DMS114 treated with DMSO at 0.1 percent for 48 hours (cell line): ENCODE measurements around the gene CC2D1B.

Source experiments
- DNase-seq: peaks from one replicate; lab custom pipeline; 2025; ENCODE audit not compliant: unreplicated experiment; lab: John Stamatoyannopoulos, UW

CC2D1B gene

DNA sequence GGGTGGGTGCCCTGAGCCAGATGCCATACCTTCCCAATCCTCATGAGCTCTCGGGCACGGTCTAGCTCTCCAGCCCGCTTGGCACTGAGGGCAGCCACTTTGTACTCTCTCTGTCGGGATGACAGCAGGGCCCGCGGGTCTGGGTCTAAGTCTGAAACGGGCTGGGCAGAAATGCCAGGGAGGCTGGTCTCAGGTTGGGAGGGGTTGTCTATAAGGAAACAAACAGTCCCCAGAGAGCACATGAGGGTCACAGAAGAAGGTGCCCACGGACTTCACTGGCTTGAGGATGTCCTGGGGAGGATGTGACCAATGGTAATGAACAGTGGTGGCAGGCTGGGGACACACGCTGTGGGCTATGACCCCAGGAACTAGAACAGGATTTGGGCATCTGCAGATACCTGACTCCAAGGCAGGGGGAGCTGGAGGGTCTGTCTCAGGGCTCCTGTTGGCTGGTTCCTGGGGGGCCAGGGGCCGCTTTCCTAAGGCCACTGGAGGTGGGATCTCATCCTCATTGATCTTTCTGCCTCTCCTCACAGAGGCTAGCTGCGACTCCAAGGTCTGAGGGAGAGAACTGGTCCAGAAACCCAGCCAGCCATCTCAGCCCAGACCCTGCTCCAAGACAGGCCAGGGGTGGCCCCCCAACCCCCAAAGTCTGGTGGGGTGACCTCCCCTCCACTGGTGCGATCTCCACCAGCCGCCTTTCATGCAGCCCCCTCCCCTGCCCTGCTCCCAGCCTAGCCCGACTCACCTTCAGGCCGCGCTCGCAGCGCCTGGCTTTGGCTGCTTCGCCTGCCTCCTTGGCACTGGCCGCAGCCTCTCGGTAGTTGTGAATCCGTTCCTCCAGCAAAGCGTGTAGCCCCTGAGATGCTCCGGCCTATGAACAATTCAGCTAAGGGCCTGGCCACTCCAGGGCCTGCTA lies 6.1 kb downstream of the CC2D1B start:
- no peak for DNase-seq

DNA sequence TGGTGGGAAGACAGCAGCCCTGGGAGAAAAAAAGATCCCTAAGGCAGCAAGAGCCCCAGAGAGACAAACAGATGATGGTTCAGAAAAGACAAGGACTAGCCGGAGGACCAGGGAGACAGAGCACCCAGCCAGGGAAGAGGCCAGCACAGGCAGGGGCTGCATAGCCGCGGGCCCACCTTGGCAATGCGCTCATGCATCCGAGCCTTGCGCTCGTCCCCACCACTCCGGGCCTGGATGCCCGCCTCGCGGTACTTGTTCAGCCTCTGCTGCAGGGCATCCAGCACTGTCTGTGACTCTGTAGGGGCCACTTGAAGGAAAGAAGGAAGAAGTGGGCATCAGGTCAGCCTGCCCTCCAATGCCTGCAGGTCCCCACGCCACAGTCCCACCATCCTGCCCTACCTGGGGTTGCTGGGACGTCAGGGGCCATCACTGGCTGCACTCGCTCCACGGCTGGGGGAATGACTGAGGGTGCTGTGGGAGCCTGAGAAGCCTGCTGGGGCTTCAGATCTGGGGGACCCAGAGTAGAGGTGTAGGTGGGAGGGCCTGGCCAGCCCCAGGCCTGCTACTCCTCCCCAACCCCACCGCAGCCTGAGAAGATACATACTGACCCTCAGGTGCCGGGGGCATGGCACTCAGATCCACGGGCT lies 7.0 kb downstream of the CC2D1B start:
- DNase-seq = no peak

DNA sequence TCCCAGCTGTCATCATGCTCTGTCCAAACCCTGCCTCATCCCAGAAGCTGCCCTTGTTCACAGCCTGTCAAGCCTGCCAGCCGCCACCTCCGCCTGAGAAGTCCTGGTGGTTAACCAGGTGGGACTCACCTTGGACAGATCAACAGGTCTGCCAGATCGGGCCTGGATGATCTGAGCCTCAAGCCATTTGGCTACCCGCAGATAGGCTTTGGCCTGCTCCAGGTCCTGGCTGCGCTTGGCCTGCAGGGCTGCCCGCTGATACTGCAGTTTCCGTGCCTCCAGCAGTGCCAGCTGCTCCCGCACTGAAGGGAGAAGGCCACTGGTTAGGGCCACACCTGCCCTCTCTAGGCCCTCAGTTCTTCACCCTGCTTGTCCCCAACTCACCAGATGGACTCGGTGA lies 8.6 kb downstream of the CC2D1B start:
- no peak for DNase-seq

GRCh38 chr1:52356818-52357355 lies 9.1 kb downstream of the CC2D1B start:
- DNase-seq = no peak

DNA sequence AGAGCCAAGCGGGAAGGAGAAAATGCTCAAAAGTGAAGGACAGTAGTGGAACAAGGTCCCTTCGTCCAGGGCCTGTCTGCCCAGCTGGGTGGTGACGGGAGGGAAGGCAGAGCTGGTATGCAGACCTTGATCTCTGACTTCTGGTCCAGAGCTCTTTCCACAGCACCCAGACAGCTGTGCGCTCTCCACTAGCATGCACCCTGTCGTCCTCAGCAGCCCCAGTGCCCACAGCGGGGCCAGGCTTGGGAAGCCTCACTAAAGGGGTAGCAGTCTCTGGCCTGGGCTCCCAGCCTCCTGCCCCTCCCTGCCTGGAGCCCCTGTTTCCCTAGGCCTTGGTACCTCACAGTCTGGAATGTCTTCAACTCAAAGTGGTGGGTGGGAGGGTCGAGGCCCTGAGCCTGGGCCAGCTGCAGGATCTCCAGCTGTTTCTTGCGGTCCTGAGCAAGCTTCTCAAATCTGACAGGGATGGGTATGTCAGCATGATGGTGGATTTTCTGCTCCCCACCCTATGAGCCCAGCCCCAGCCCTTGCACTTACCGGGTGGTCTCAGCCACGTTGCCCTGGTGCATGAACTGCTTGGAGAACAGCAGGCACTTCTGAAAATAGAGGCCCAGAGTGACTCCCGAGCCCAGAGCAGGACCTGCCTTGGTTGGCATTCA lies 10.0 kb downstream of the CC2D1B start:
- no peak for DNase-seq

DNA sequence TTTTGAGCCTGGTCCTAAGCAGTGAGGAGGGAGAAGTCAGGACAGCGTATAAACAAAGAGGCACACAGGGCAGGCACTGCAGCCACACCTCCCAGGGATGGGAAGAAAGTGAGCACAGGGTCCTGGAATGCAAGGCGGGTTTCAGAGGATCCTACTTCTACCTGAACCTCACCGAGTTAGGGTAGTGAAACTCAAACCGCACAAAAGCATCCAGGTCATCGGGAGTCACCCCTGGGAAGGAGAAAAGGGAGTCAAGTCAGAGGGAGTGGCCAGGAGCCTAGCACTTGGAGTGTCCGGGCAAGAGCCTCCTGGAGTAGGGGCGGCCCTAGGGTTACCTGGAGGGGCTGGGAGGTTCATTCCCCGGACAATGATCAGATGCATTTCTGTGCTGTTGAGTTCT lies 10.6 kb downstream of the CC2D1B start:
- DNase-seq = no peak

DNA sequence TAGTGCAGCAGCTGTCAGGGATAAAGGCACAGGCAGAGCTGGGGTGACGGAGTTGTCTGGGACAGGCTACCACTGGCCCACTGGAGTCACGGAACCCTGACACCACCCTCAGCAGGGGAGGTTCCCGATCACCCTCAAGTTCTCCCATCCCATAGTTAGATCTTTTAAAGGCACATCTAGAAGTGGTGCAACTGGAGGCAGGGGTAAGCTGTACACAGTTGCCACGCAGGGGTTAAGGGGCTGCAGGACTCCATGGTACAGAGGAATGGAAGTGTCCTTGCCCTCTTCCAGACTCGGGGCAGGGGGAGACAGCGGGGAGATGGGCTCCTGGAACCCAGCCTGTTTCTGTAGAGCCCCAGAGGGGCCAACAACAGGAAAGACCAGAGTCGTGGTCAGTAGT lies 13.3 kb downstream of the CC2D1B start:
- DNase-seq = no peak

DNA sequence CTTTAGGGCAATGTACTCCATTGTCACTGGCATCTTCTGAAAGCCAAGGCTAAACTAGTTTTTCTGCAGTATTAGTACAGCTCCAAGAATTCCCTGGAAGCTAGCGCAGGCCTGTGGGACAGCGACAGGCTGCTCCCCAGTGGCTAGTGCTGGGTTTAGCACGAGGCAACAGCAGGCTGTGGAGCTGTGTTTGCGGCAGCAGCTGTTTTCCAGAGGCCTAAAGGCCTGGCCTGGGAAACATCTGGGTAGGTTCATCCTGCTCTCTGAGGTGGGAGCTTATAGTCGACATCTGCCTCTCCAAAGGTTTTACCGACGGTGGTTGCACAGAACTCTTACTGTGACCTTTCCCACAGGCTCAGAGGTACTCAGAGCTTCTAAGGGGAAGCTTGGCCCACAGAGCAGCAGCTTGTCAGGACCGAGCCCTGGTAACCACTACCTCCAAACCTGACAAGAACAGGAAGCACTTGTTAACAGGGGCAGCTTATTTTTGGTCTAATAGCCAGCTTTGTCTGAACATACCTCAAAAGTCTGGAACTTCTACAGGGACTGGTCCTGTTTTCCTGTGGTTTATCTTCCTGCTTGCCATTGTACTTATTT lies 17.2 kb downstream of the CC2D1B start:
- DNase-seq = peak; percentile 31

GRCh38 chr1:52346653-52347052 lies 19.4 kb downstream of the CC2D1B start:
- no peak for DNase-seq

DNA sequence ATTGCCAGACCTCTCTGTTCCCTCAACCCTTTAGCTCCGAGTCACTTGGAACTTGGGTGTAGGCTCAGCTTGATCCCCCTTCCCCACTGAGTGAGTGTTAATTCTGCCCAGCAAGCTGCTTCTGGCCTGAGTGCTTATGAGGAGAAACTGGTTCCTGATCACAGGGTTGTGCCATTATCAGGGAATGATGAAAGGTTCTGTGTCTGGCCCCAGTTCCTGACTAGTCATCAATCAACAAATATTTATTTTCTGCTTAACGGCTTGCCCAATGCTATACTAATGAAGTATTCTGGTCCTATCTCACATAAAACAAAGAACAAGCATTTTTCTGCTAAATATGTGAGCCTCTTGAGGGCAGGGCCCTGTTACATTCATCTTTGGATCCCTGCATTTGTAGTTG lies 20.8 kb downstream of the CC2D1B start:
- DNase-seq = no peak

- no peak for DNase-seq
These were observed 22.0 kb downstream of the CC2D1B start for GRCh38 chr1:52343979-52344378.

DNA sequence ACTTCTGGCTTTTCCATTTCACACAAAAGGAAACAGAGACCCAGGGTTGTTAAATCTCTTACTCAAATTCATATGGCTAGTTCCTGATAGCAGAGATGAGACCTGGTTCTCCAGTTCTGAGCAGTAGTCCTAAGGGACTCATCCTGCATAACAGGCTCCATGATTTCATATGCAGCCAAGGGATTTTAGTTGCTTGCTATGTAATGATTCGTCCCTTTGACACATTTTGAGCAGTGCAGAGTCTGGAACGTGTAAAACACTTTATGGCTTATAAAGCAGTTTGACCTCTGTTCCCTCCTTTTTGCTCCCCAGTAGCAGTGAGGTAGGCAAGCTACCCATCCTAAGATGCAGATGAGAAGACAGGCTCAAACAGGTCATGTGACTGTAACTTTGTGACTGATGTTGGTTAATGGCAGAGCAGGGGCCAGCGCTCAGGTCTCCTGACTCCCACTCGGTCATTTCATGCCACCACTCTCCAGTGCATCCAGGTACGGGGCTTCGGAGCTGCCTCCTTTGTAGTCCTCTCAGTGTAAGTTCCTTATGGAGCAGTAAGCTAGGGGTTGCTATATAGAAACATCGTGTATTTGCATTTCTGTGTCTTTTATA lies 24.2 kb downstream of the CC2D1B start:
- DNase-seq = no peak

- no peak for DNase-seq
These were observed 28.6 kb downstream of the CC2D1B start for GRCh38 chr1:52337439-52337838.

GRCh38 chr1:52334906-52335528 lies 31.0 kb downstream of the CC2D1B start:
- DNase-seq = no peak

- DNase-seq = no peak
These were observed 33.6 kb downstream of the CC2D1B start for GRCh38 chr1:52332411-52332810.

DNA sequence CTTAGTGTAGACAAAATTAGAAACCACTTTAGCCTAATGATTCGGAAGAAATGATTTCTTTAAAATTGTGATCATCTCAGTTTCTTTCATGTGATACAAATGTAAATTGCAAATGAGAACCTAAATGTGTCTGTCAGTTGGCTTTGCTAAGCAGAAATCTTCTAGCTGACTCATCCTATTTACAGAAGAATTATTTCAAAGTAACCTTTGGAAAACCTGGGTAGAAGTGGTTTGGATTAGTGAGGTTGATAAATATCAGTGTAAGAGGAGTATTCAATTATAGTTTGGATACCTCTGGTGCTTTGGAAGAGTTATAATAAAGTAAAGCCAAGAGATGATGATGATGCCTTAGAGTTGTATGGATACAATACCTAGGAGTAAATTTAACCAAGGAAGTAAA lies 37.4 kb downstream of the CC2D1B start:
- DNase-seq = no peak

GRCh38 chr1:52325786-52326185 lies 40.2 kb downstream of the CC2D1B start:
- no peak for DNase-seq

DNA sequence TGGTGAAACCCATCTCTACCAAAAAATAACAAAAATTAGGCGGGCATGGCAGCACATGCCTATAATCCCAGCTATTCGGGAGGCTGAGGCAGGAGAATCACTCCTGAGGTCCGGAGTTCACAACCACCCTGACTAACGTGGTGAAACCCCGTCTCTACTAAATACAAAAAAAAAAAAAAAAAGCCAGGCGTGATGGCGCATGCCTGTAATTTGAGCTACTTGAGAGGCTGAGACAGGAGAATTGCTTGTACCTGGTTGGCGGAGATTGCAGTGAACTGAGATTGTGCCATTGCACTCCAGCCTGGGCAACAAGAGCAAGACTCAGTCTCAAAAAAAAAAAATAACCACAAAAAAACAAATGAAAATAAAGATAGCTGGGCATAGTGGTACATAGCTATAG lies 42.3 kb downstream of the CC2D1B start:
- DNase-seq = no peak

- no peak for DNase-seq
These were observed 44.9 kb downstream of the CC2D1B start for GRCh38 chr1:52321061-52321460.

- DNase-seq = no peak
These were observed 59.6 kb downstream of the CC2D1B start for GRCh38 chr1:52306227-52307006.
